CD14-positive monocyte (primary cell): Measurements from ENCODE around the gene RAPGEF2. TPM values are rescaled to one million over a fixed set of nuclear protein-coding genes. Genes with fewer than 3 reads are reported as not detected.

ENCODE experiments used
- DNase-seq, 3 donors: peaks; one replicate each; pipeline ENCODE4 v3.0.0-alpha.2; 2011 to 2022
- H2AFZ ChIP-seq: 2 replicates; pipeline ENCODE4 v1.6.0; 2012; ENCODE audit warnings: mild to moderate bottlenecking, low read depth, low read length, inconsistent platforms; ENCODE audit not compliant: insufficient read depth, poor library complexity, severe bottlenecking
- H3K27ac ChIP-seq, 2 donors: 1 replicate in 1 of 2; 2 replicates in 1 of 2; pipeline ENCODE4 v1.5.1; 2012 to 2013; ENCODE audit warnings: low read length in 2 of 2, control low read depth in 1 of 2, inconsistent platforms in 1 of 2, low read depth in 1 of 2, mild to moderate bottlenecking in 1 of 2
- H3K27me3 ChIP-seq, 2 donors: one replicate each; pipeline versions ENCODE4 v1.6.0 to v1.6.1; 2011 to 2013; ENCODE audit warnings: low read length in 2 of 2; ENCODE audit not compliant: control insufficient read depth in 2 of 2, insufficient read depth in 2 of 2
- H3K36me3 ChIP-seq, 2 donors: replicated peaks in 1 of 2; 1 replicate in 1 of 2; 2 replicates in 1 of 2; pipeline versions ENCODE4 v1.5.1 to v1.6.1; 2012 to 2013; ENCODE audit warnings: low read length in 2 of 2, control low read depth in 1 of 2, inconsistent platforms in 1 of 2, mild to moderate bottlenecking in 1 of 2; ENCODE audit not compliant: insufficient read depth in 2 of 2, control insufficient read depth in 1 of 2
- H3K4me1 ChIP-seq, 2 donors: 1 replicate in 1 of 2; 2 replicates in 1 of 2; pipeline versions ENCODE4 v1.5.1 to v1.6.1; 2012 to 2013; ENCODE audit warnings: low read length in 2 of 2, control low read depth in 1 of 2, inconsistent platforms in 1 of 2, mild to moderate bottlenecking in 1 of 2, moderate library complexity in 1 of 2; ENCODE audit not compliant: insufficient read depth in 2 of 2, control insufficient read depth in 1 of 2
- H3K4me2 ChIP-seq: replicated peaks from 2 replicates; pipeline ENCODE3; 2012; ENCODE audit warnings: low read length, moderate library complexity, mild to moderate bottlenecking; ENCODE audit not compliant: poor library complexity, severe bottlenecking; ENCODE audit errors: extremely low read depth
- H3K4me3 ChIP-seq, 3 experiments: fragments of 200-600 bp in 1 of 3; sonication (generic) in 1 of 3; replicated peaks in 1 of 3; 1 replicate in 2 of 3; 2 replicates in 1 of 3; pipeline ENCODE4 v1.5.1; 2011 to 2013; ENCODE audit warnings: low read length in 3 of 3, mild to moderate bottlenecking in 3 of 3, control low read depth in 2 of 3, low read depth in 2 of 3, inconsistent platforms in 1 of 3, moderate library complexity in 1 of 3
- H3K79me2 ChIP-seq: 2 replicates; pipeline ENCODE4 v1.6.0; 2012; ENCODE audit warnings: mild to moderate bottlenecking, control low read depth, inconsistent platforms, low read length, moderate library complexity; ENCODE audit not compliant: insufficient read depth
- H3K9ac ChIP-seq: 2 replicates; pipeline ENCODE4 v1.6.0; 2017; ENCODE audit warnings: low read length, mild to moderate bottlenecking; ENCODE audit not compliant: insufficient read depth, poor library complexity, severe bottlenecking
- H3K9me3 ChIP-seq, 2 donors: replicated peaks in 1 of 2; 1 replicate in 1 of 2; 2 replicates in 1 of 2; pipeline versions ENCODE4 v1.5.1 to v1.6.1; 2012 to 2013; ENCODE audit warnings: low read length in 2 of 2, control low read depth in 1 of 2; ENCODE audit not compliant: control insufficient read depth in 1 of 2, insufficient read depth in 1 of 2
- H4K20me1 ChIP-seq: 2 replicates; pipeline ENCODE4 v1.6.0; 2012; ENCODE audit warnings: mild to moderate bottlenecking, low read length, control low read depth, moderate library complexity; ENCODE audit not compliant: insufficient read depth
- H3K27ac Mint-ChIP-seq, 7 donors: one replicate each; pipeline ENCODE4 v1.8.0; 2020; ENCODE audit warnings: mild to moderate bottlenecking in 7 of 7, mixed read lengths in 7 of 7, moderate library complexity in 6 of 7, inconsistent platforms in 2 of 7
- H3K27me3 Mint-ChIP-seq, 3 donors: one replicate each; pipeline ENCODE4 v1.8.0; 2021 to 2022; ENCODE audit warnings: low read depth in 3 of 3, mild to moderate bottlenecking in 3 of 3, mixed read lengths in 3 of 3, moderate library complexity in 3 of 3, inconsistent platforms in 1 of 3
- H3K36me3 Mint-ChIP-seq, 2 donors: one replicate each; pipeline ENCODE4 v1.8.0; 2020; ENCODE audit warnings: mixed read lengths in 2 of 2, inconsistent platforms in 1 of 2, mild to moderate bottlenecking in 1 of 2
- H3K4me1 Mint-ChIP-seq: one replicate; pipeline ENCODE4 v1.8.0; 2020; ENCODE audit warnings: mild to moderate bottlenecking, mixed read lengths
- H3K4me3 Mint-ChIP-seq, 2 donors: one replicate each; pipeline ENCODE4 v1.8.0; 2020; ENCODE audit warnings: mild to moderate bottlenecking in 2 of 2, mixed read lengths in 2 of 2, moderate library complexity in 1 of 2
- H3K9me3 Mint-ChIP-seq, 7 donors: one replicate each; pipeline ENCODE4 v1.8.0; 2020 to 2022; ENCODE audit warnings: mixed read lengths in 7 of 7, mild to moderate bottlenecking in 6 of 7, moderate library complexity in 6 of 7, inconsistent platforms in 2 of 7
- CTCF ChIP-seq: fragments of 200-600 bp; IDR thresholded peaks from one replicate; pipeline ENCODE4 v1.8.0; 2022; ENCODE audit warnings: antibody characterized with exemption, mild to moderate bottlenecking
- WGBS: methylation state at CpG from one replicate; pipeline ENCODE4 v1.1.5; 2013; ENCODE audit warnings: missing lambda C conversion rate; ENCODE audit not compliant: insufficient coverage; 5-methylcytosine and 5-hydroxymethylcytosine counted together
- intact Hi-C, 2 donors: fragments of 100-400 bp; cut with micrococcal nuclease; formaldehyde crosslinking; loops; one replicate each; pipeline versions ENCODE4 v1.15.0 to v1.15.1; 2023
- polyA plus RNA-seq, 3 donors: library from polyadenylated mRNA; depleted of rRNA in 1 of 3; unstranded in 2 of 3; stranded (reverse) in 1 of 3; fragments of 300-500 nt in 2 of 3; fragments of >200 nt in 1 of 3; fragmentation: Illumina TruSeq in 2 of 3; gene quantifications; 1 replicate in 2 of 3; 2 replicates in 1 of 3; pipeline ENCODE4 v1.2.3, GENCODE V29; 2012 to 2021

The RAPGEF2 gene
- polyA plus RNA-seq, 3 donors = 1.5 to 29.8 (median 2.0) TPM

GRCh38 chr4:159342374-159342773, 239.5 kb downstream of the RAPGEF2 start:
- H3K4me2 ChIP-seq = no peak overlapping the region
- H3K9ac ChIP-seq = no peak overlapping the region
- intact Hi-C loops = no loop called here
- no peak overlapping the region for H2AFZ ChIP-seq
- H3K4me1 Mint-ChIP-seq = peaks cover 12% of the 10 kb centered on the region
- no peak for TF ChIP-seq CTCF
- peaks cover 5 to 9% of the 10 kb centered on the region in 2 donors for H3K4me1 ChIP-seq
- H4K20me1 ChIP-seq = no peaks in the 10 kb centered on the region
- peaks cover 3 to 7% of the 10 kb centered on the region in 2 donors for H3K9me3 ChIP-seq
- H3K36me3 Mint-ChIP-seq = peaks cover 79% of the 10 kb centered on the region in 2 donors
- no peaks in the 10 kb centered on the region for H3K27me3 Mint-ChIP-seq
- peaks cover under 1 to 10% (median 6%) of the 10 kb centered on the region in 7 donors for H3K9me3 Mint-ChIP-seq
- H3K4me3 ChIP-seq = no peak overlapping the region
- no peaks in the 10 kb centered on the region for H3K79me2 ChIP-seq
- no peaks in the 10 kb centered on the region for H3K27me3 ChIP-seq
- H3K36me3 ChIP-seq = peaks cover 68 to 91% of the 10 kb centered on the region in 2 donors
- no peak overlapping the region for H3K27ac Mint-ChIP-seq
- H3K4me3 Mint-ChIP-seq = no peak overlapping the region
- no peak overlapping the region for H3K27ac ChIP-seq
- no CpG with 5 or more reads among the region's 3 CpGs for WGBS
- no peak for DNase-seq

- intact Hi-C loops = no loop called here
- Histone ChIP-seq H3K9ac (no peak overlapping the region), H3K27me3 (no peaks in the 10 kb centered on the region), H4K20me1 (no peaks in the 10 kb centered on the region), H3K9me3 (peaks cover 3 to 7% of the 10 kb centered on the region in 2 donors), H3K36me3 (peaks cover 67 to 94% of the 10 kb centered on the region in 2 donors), H2AFZ (no peak overlapping the region), H3K27ac (peak overlapping the region in 1 of 2 donors; percentile 34), H3K4me2 (no peak overlapping the region), H3K4me3 (no peak overlapping the region), H3K4me1 (peaks cover 5 to 9% of the 10 kb centered on the region in 2 donors), H3K79me2 (no peaks in the 10 kb centered on the region)
- WGBS = 35% methylated on average over 6 of the region's 8 CpGs
- H3K27me3 Mint-ChIP-seq = no peaks in the 10 kb centered on the region
- peak; percentile 24 to 60 (median 27) for DNase-seq
- H3K27ac Mint-ChIP-seq = peak overlapping the region in 5 of 7 donors; percentile 12 to 74 (median 38)
- H3K4me3 Mint-ChIP-seq = no peak overlapping the region
- TF ChIP-seq CTCF = no peak
- peaks cover 4 to 11% (median 6%) of the 10 kb centered on the region in 7 donors for H3K9me3 Mint-ChIP-seq
- H3K4me1 Mint-ChIP-seq = peaks cover 12% of the 10 kb centered on the region
- peaks cover 79% of the 10 kb centered on the region in 2 donors for H3K36me3 Mint-ChIP-seq
Observed at GRCh38 chr4:159343116-159343515, 240.2 kb downstream of the RAPGEF2 start.
